Large intestine (tissue), 3 donors: ENCODE results near the gene BRCA1. TPM values are rescaled to one million over a fixed set of nuclear protein-coding genes. Genes with fewer than 3 reads are reported as not detected.

Source experiments
- DNase-seq, 2 donors: peaks; one replicate each; pipeline versions ENCODE4 v3.0.0 to v3.0.0-alpha.2; 2013
- H3K27ac ChIP-seq: one replicate; pipeline ENCODE4 v1.5.1; 2013; ENCODE audit warnings: low read length
- H3K27me3 ChIP-seq: 2 replicates; pipeline ENCODE4 v1.6.1; 2013; ENCODE audit warnings: low read length; ENCODE audit not compliant: control insufficient read depth, insufficient read depth
- H3K36me3 ChIP-seq: 2 replicates; pipeline ENCODE4 v1.6.1; 2013; ENCODE audit warnings: low read length; ENCODE audit not compliant: control insufficient read depth, insufficient read depth
- H3K4me1 ChIP-seq: one replicate; pipeline ENCODE4 v1.6.1; 2013; ENCODE audit warnings: low read length; ENCODE audit not compliant: control insufficient read depth, insufficient read depth
- H3K4me3 ChIP-seq: one replicate; pipeline ENCODE4 v1.5.1; 2013; ENCODE audit warnings: low read length
- H3K9me3 ChIP-seq: one replicate; pipeline ENCODE4 v1.6.1; 2013; ENCODE audit warnings: mild to moderate bottlenecking, low read depth, low read length, moderate library complexity; ENCODE audit not compliant: control insufficient read depth
- WGBS: methylation state at CpG from one replicate; pipeline ENCODE4 v1.1.5; 2013; ENCODE audit warnings: low lambda C conversion rate; ENCODE audit not compliant: insufficient coverage; 5-methylcytosine and 5-hydroxymethylcytosine counted together
- polyA plus RNA-seq: library from polyadenylated mRNA; unstranded; fragments of 120-200 nt; gene quantifications from one replicate; pipeline ENCODE4 v1.2.1, GENCODE V29; 2013

BRCA1 gene
- polyA plus RNA-seq, 1 donor: 10.4 TPM

- Histone ChIP-seq H3K36me3 (no peaks in the 10 kb centered on the region), H3K9me3 (no peaks in the 10 kb centered on the region), H3K27ac (no peak overlapping the region), H3K27me3 (no peaks in the 10 kb centered on the region), H3K4me1 (no peaks in the 10 kb centered on the region), H3K4me3 (no peak overlapping the region)
- WGBS: no CpG with 5 or more reads among the region's 2 CpGs
- no peak for DNase-seq
Measured at GRCh38 chr17:43039646-43040045, 85.5 kb downstream of the BRCA1 start.

- H3K4me1 ChIP-seq: no peaks in the 10 kb centered on the region
- no peaks in the 10 kb centered on the region for H3K27me3 ChIP-seq
- no peak for DNase-seq
- no peaks in the 10 kb centered on the region for H3K9me3 ChIP-seq
- no peak overlapping the region for H3K27ac ChIP-seq
- WGBS: no CpG with 5 or more reads among the region's 3 CpGs
- no peak overlapping the region for H3K4me3 ChIP-seq
- H3K36me3 ChIP-seq: no peaks in the 10 kb centered on the region
Measured at GRCh38 chr17:43034894-43035293, 90.3 kb downstream of the BRCA1 start.

- peak overlapping the region; percentile 19 for H3K27ac ChIP-seq
- DNase-seq: no peak
- H3K36me3 ChIP-seq: no peaks in the 10 kb centered on the region
- WGBS: no CpG with 5 or more reads among the region's 12 CpGs
- no peaks in the 10 kb centered on the region for H3K9me3 ChIP-seq
- H3K27me3 ChIP-seq: no peaks in the 10 kb centered on the region
- H3K4me1 ChIP-seq: no peaks in the 10 kb centered on the region
- no peak overlapping the region for H3K4me3 ChIP-seq
Measured at GRCh38 chr17:43033948-43034881, 90.9 kb downstream of the BRCA1 start.

- no peaks in the 10 kb centered on the region for H3K36me3 ChIP-seq
- DNase-seq: no peak
- H3K9me3 ChIP-seq: no peaks in the 10 kb centered on the region
- no peak overlapping the region for H3K4me3 ChIP-seq
- H3K4me1 ChIP-seq: no peaks in the 10 kb centered on the region
- H3K27me3 ChIP-seq: no peaks in the 10 kb centered on the region
- no peak overlapping the region for H3K27ac ChIP-seq
- no CpG with 5 or more reads among the region's 3 CpGs for WGBS
Measured at GRCh38 chr17:43031666-43032065, 93.5 kb downstream of the BRCA1 start.

GRCh38 chr17:43030137-43030767 lies 94.9 kb downstream of the BRCA1 start:
- H3K9me3 ChIP-seq: no peaks in the 10 kb centered on the region
- no peaks in the 10 kb centered on the region for H3K4me1 ChIP-seq
- H3K36me3 ChIP-seq: no peaks in the 10 kb centered on the region
- no CpG with 5 or more reads among the region's 6 CpGs for WGBS
- no peak overlapping the region for H3K4me3 ChIP-seq
- no peak overlapping the region for H3K27ac ChIP-seq
- no peak for DNase-seq
- no peaks in the 10 kb centered on the region for H3K27me3 ChIP-seq

- Histone ChIP-seq H3K4me1 (peaks cover 6% of the 10 kb centered on the region), H3K9me3 (no peaks in the 10 kb centered on the region), H3K36me3 (no peaks in the 10 kb centered on the region), H3K4me3 (no peak overlapping the region), H3K27me3 (no peaks in the 10 kb centered on the region), H3K27ac (no peak overlapping the region)
- WGBS: no CpG with 5 or more reads among the region's 17 CpGs
- no peak for DNase-seq
Measured at GRCh38 chr17:43028221-43028861, 96.8 kb downstream of the BRCA1 start.

GRCh38 chr17:43027091-43028032 lies 97.8 kb downstream of the BRCA1 start:
- Histone ChIP-seq H3K36me3 (no peaks in the 10 kb centered on the region), H3K4me1 (peaks cover 8% of the 10 kb centered on the region), H3K27me3 (no peaks in the 10 kb centered on the region), H3K9me3 (no peaks in the 10 kb centered on the region), H3K4me3 (no peak overlapping the region), H3K27ac (no peak overlapping the region)
- no peak for DNase-seq
- no CpG with 5 or more reads among the region's 9 CpGs for WGBS

- no peak for DNase-seq
- no CpG with 5 or more reads among the region's 5 CpGs for WGBS
- Histone ChIP-seq H3K36me3 (no peaks in the 10 kb centered on the region), H3K9me3 (no peaks in the 10 kb centered on the region), H3K4me3 (no peak overlapping the region), H3K27ac (no peak overlapping the region), H3K27me3 (no peaks in the 10 kb centered on the region), H3K4me1 (peaks cover 9% of the 10 kb centered on the region)
Measured at GRCh38 chr17:43026595-43026994, 98.6 kb downstream of the BRCA1 start.

GRCh38 chr17:43025766-43026537 lies 99.2 kb downstream of the BRCA1 start:
- no peaks in the 10 kb centered on the region for H3K9me3 ChIP-seq
- no peak overlapping the region for H3K27ac ChIP-seq
- H3K4me3 ChIP-seq: no peak overlapping the region
- peaks cover 9% of the 10 kb centered on the region for H3K4me1 ChIP-seq
- no peaks in the 10 kb centered on the region for H3K36me3 ChIP-seq
- no CpG with 5 or more reads among the region's 16 CpGs for WGBS
- H3K27me3 ChIP-seq: no peaks in the 10 kb centered on the region
- no peak for DNase-seq
